GM23338 (cell line): ENCODE data around the gene IGF2.

Source experiments
- CREB1 ChIP-seq: fragments of 250-450 bp; sonication (Bioruptor Pico); IDR thresholded peaks from 2 replicates; pipeline ENCODE4 v1.5.0; 2020; ENCODE audit warnings: low read depth, mild to moderate bottlenecking, moderate library complexity
- ETS1 ChIP-seq: IDR thresholded peaks from 2 replicates; pipeline ENCODE4 v1.6.1; 2016; ENCODE audit warnings: antibody characterized with exemption
- EZH2 ChIP-seq: fragments of 200-600 bp; sonication (generic); IDR thresholded peaks from one replicate; pipeline ENCODE4 v1.8.0; 2017; ENCODE audit warnings: antibody characterized with exemption, mild to moderate bottlenecking, low read depth; ENCODE audit not compliant: unreplicated experiment
- EZH2phosphoT487 ChIP-seq: fragments of 200-600 bp; sonication (generic); IDR thresholded peaks from one replicate; pipeline ENCODE4 v1.8.1; 2018; ENCODE audit warnings: antibody characterized with exemption; ENCODE audit not compliant: unreplicated experiment
- JUNB ChIP-seq: IDR thresholded peaks from one replicate; pipeline ENCODE4 v1.6.1; 2016; ENCODE audit warnings: antibody characterized with exemption; ENCODE audit not compliant: unreplicated experiment
- NANOG ChIP-seq: IDR thresholded peaks from 2 replicates; pipeline ENCODE4 v1.6.1; 2016; ENCODE audit warnings: antibody characterized with exemption, borderline replicate concordance
- POLR2AphosphoS5 ChIP-seq: IDR thresholded peaks from 2 replicates; pipeline ENCODE4 v1.6.1; 2016; ENCODE audit warnings: antibody characterized with exemption, low read depth
- REST ChIP-seq: IDR thresholded peaks from one replicate; pipeline ENCODE4 v1.6.1; 2018; ENCODE audit warnings: antibody characterized with exemption; ENCODE audit not compliant: unreplicated experiment
- STAT1 ChIP-seq: IDR thresholded peaks from one replicate; pipeline ENCODE4 v1.6.1; 2016; ENCODE audit warnings: antibody characterized with exemption; ENCODE audit not compliant: unreplicated experiment
- ZNF114 ChIP-seq: fragments of 250-450 bp; sonication (Bioruptor Pico); IDR thresholded peaks from 2 replicates; pipeline ENCODE4 v1.5.0; 2020; ENCODE audit warnings: mild to moderate bottlenecking, moderate library complexity
- ZNF331 ChIP-seq: fragments of 250-450 bp; sonication (Bioruptor Pico); IDR thresholded peaks from 2 replicates; pipeline ENCODE4 v1.5.0; 2020; ENCODE audit warnings: low read depth, mild to moderate bottlenecking, moderate library complexity
- TF ChIP-seq, protein P1 (sequence below), 2 experiments: fragments of 200-600 bp in 1 of 2; sonication (generic) in 1 of 2; conservative IDR thresholded peaks; 2 replicates each; pipeline versions ENCODE4 v1.5.1 to v1.6.1; 2016 to 2017; ENCODE audit warnings: antibody characterized with exemption in 2 of 2, low read depth in 2 of 2, mild to moderate bottlenecking in 2 of 2, moderate library complexity in 1 of 2
- TF ChIP-seq, protein P2 (sequence below): fragments of 250-450 bp; sonication (Bioruptor Pico); IDR thresholded peaks from 2 replicates; pipeline ENCODE4 v1.5.0; 2020; ENCODE audit warnings: mild to moderate bottlenecking, moderate library complexity

DNA sequence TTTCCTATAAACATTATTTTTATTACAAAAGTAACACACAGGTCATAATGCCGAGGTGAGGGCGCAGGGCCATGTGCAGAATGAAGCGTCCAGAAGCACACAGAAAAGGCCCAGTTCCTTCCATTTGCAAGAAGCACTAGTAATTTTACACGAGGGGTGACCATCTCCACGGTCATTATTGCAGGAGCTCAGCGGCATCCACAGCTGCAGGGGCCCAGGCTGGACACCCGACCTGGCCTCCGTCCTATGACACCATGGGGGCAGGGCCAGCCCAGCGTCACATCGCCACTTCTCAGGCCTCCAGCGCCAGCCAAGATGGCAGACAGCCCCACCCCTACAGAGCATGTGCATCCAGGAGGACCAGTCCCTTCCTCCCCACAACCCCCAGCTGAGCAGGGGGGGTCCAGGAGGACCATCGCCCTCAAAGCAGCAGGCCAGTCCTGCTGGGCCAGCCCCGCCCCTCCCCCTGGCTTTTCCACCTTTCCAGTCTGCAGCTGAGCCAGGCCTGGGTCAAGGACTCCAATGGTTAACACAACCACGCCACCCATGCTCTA is 3.5 kb downstream of the IGF2 start:
- TF ChIP-seq, protein P1, sequence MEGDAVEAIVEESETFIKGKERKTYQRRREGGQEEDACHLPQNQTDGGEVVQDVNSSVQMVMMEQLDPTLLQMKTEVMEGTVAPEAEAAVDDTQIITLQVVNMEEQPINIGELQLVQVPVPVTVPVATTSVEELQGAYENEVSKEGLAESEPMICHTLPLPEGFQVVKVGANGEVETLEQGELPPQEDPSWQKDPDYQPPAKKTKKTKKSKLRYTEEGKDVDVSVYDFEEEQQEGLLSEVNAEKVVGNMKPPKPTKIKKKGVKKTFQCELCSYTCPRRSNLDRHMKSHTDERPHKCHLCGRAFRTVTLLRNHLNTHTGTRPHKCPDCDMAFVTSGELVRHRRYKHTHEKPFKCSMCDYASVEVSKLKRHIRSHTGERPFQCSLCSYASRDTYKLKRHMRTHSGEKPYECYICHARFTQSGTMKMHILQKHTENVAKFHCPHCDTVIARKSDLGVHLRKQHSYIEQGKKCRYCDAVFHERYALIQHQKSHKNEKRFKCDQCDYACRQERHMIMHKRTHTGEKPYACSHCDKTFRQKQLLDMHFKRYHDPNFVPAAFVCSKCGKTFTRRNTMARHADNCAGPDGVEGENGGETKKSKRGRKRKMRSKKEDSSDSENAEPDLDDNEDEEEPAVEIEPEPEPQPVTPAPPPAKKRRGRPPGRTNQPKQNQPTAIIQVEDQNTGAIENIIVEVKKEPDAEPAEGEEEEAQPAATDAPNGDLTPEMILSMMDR (conservative IDR thresholded peaks at IDR 0.05; ENCODE audit: low read depth in 2 of 2): no peak
- TF ChIP-seq EZH2 (no peak), POLR2AphosphoS5 (no peak), ETS1 (no peak), REST (no peak), EZH2phosphoT487 (no peak), ZNF331 (no peak), JUNB (no peak), NANOG (no peak), ZNF114 (CRISPR knock-in tag) (no peak), CREB1 (CRISPR knock-in tag) (no peak), STAT1 (no peak)
- TF ChIP-seq, protein P2, sequence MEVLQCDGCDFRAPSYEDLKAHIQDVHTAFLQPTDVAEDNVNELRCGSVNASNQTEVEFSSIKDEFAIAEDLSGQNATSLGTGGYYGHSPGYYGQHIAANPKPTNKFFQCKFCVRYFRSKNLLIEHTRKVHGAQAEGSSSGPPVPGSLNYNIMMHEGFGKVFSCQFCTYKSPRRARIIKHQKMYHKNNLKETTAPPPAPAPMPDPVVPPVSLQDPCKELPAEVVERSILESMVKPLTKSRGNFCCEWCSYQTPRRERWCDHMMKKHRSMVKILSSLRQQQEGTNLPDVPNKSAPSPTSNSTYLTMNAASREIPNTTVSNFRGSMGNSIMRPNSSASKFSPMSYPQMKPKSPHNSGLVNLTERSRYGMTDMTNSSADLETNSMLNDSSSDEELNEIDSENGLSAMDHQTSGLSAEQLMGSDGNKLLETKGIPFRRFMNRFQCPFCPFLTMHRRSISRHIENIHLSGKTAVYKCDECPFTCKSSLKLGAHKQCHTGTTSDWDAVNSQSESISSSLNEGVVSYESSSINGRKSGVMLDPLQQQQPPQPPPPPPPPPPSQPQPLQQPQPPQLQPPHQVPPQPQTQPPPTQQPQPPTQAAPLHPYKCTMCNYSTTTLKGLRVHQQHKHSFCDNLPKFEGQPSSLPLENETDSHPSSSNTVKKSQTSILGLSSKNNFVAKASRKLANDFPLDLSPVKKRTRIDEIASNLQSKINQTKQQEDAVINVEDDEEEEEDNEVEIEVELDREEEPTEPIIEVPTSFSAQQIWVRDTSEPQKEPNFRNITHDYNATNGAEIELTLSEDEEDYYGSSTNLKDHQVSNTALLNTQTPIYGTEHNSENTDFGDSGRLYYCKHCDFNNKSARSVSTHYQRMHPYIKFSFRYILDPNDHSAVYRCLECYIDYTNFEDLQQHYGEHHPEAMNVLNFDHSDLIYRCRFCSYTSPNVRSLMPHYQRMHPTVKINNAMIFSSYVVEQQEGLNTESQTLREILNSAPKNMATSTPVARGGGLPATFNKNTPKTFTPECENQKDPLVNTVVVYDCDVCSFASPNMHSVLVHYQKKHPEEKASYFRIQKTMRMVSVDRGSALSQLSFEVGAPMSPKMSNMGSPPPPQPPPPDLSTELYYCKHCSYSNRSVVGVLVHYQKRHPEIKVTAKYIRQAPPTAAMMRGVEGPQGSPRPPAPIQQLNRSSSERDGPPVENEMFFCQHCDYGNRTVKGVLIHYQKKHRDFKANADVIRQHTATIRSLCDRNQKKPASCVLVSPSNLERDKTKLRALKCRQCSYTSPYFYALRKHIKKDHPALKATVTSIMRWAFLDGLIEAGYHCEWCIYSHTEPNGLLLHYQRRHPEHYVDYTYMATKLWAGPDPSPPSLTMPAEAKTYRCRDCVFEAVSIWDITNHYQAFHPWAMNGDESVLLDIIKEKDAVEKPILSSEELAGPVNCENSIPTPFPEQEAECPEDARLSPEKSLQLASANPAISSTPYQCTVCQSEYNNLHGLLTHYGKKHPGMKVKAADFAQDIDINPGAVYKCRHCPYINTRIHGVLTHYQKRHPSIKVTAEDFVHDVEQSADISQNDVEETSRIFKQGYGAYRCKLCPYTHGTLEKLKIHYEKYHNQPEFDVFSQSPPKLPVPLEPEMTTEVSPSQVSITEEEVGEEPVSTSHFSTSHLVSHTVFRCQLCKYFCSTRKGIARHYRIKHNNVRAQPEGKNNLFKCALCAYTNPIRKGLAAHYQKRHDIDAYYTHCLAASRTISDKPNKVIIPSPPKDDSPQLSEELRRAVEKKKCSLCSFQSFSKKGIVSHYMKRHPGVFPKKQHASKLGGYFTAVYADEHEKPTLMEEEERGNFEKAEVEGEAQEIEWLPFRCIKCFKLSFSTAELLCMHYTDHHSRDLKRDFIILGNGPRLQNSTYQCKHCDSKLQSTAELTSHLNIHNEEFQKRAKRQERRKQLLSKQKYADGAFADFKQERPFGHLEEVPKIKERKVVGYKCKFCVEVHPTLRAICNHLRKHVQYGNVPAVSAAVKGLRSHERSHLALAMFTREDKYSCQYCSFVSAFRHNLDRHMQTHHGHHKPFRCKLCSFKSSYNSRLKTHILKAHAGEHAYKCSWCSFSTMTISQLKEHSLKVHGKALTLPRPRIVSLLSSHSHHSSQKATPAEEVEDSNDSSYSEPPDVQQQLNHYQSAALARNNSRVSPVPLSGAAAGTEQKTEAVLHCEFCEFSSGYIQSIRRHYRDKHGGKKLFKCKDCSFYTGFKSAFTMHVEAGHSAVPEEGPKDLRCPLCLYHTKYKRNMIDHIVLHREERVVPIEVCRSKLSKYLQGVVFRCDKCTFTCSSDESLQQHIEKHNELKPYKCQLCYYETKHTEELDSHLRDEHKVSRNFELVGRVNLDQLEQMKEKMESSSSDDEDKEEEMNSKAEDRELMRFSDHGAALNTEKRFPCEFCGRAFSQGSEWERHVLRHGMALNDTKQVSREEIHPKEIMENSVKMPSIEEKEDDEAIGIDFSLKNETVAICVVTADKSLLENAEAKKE (CRISPR knock-in tag): no peak
